ENCODE data around the gene ABCD2.

DNA sequence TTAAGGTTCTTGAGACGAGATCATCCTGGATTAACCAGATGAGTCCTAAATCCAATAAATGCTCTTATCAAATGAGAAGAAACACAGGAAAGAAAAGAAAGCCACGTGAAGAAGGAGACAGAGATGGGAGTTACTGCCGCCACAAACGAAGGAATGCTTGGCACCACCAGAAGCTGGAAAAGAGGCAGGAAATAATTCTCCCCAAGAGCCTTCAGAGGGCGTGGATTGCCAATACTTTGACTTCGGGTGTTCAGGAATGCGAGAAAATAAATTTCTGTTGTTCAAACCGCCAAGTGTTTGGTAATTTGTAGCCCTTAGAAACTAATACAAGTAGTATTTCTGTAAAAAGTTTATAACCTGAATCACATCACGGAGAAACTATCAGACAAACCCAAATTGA lies 31.3 kb downstream of the ABCD2 start:
- TF ChIP-seq, protein P1, sequence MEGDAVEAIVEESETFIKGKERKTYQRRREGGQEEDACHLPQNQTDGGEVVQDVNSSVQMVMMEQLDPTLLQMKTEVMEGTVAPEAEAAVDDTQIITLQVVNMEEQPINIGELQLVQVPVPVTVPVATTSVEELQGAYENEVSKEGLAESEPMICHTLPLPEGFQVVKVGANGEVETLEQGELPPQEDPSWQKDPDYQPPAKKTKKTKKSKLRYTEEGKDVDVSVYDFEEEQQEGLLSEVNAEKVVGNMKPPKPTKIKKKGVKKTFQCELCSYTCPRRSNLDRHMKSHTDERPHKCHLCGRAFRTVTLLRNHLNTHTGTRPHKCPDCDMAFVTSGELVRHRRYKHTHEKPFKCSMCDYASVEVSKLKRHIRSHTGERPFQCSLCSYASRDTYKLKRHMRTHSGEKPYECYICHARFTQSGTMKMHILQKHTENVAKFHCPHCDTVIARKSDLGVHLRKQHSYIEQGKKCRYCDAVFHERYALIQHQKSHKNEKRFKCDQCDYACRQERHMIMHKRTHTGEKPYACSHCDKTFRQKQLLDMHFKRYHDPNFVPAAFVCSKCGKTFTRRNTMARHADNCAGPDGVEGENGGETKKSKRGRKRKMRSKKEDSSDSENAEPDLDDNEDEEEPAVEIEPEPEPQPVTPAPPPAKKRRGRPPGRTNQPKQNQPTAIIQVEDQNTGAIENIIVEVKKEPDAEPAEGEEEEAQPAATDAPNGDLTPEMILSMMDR (conservative IDR thresholded peaks at IDR 0.05 in 1 of 2, IDR thresholded peaks at IDR 0.05 in 1 of 2; ENCODE audit: low read depth in 1 of 2, low read length in 2 of 2), result no peak
- TF ChIP-seq EZH2 (IDR thresholded peaks at IDR 0.05; ENCODE audit: low read length, missing control alignments), result no peak

Data from fibroblast of lung (primary cell).